GM18873 (cell line): ENCODE data around the gene CEP63.

Experiments used
- ATAC-seq: cut with Tn5 transposase; IDR thresholded peaks from one replicate; pipeline ENCODE4 v1.9.1; 2021; ENCODE audit warnings: mild to moderate bottlenecking, moderate library complexity, moderate number of reproducible peaks; ENCODE audit not compliant: unreplicated experiment, low FRiP score

Gene CEP63

GRCh38 chr3:134622806-134623365, 137.0 kb downstream of the CEP63 start:
- no peak for ATAC-seq

DNA sequence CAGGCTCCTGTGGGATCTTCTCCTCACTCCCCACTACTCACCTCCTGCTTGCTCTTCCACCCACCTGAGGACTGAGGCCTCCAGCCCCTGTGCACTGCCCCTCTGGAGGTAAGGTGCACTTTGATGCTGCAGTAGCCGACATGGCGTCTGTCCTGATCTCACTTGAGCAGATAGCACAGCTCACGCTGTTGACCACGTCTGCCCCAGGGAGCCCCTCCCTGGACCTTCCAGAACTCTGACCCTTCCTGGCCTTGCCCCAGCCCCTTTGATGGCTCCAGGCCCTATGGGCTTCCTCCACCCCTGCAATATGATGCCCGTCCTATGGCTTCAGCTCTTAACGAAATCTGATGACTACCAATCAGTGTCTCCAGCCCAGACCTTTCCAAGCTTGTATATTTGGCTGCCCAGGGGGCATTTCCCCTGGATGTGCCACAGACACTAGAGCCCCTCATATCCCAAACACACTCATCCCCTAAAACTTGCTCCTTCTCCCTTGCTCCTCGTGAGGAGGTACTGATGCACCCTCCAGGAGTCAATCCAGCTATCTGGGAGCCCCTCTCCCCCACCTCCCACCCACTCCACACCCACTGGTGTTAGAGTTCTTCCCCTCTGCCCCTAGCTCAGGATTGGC, 137.9 kb downstream of the CEP63 start:
- ATAC-seq, result no peak
